B cell (primary cell): Measurements from ENCODE around the gene CMTM7. TPM values are rescaled to one million over a fixed set of nuclear protein-coding genes. Genes with fewer than 3 reads are reported as not detected.

Experiments used
- ATAC-seq: fragments of 200-7000 bp; cut with Tn5 transposase; one replicate; pipeline ENCODE4 v1.10.0; 2021; ENCODE audit warnings: low read depth, mild to moderate bottlenecking, moderate number of reproducible peaks, moderate library complexity
- CTCF ChIA-PET: fragments of 350-600 bp; sonication (Branson Sonifier 250); formaldehyde crosslinking; loops from one replicate; lab custom pipeline; 2021; ENCODE audit warnings: antibody characterized with exemption, inconsistent platforms; lab: Charles Lee
- POLR2A ChIA-PET: fragments of 350-600 bp; sonication (Branson Sonifier 250); formaldehyde crosslinking; loops from one replicate; lab custom pipeline; 2021; ENCODE audit warnings: antibody characterized with exemption; lab: Charles Lee
- DNase-seq: peaks from one replicate; pipeline ENCODE4 v3.0.0; 2013
- H2AFZ ChIP-seq: 2 replicates; pipeline ENCODE4 v1.6.1; 2012; ENCODE audit warnings: mild to moderate bottlenecking, low read depth, low read length; ENCODE audit not compliant: insufficient read depth, poor library complexity, severe bottlenecking
- H3K27ac ChIP-seq, 2 donors: 1 replicate in 1 of 2; 2 replicates in 1 of 2; pipeline ENCODE4 v1.5.1; 2012 to 2013; ENCODE audit warnings: low read length in 2 of 2, mild to moderate bottlenecking in 2 of 2, moderate library complexity in 1 of 2
- H3K27me3 ChIP-seq, 4 experiments: fragments of 200-600 bp in 1 of 4; sonication (generic) in 1 of 4; replicated peaks in 1 of 4; 1 replicate in 2 of 4; 2 replicates in 2 of 4; pipeline versions ENCODE4 v1.6.1 to v1.7.0; 2013 to 2016; ENCODE audit warnings: low read length in 3 of 4, mild to moderate bottlenecking in 2 of 4, mixed read lengths in 1 of 4, moderate library complexity in 1 of 4; ENCODE audit not compliant: insufficient read depth in 4 of 4, control insufficient read depth in 3 of 4; ENCODE audit errors: control extremely low read depth in 1 of 4
- H3K36me3 ChIP-seq, 2 experiments: replicated peaks in 1 of 2; 1 replicate in 1 of 2; 2 replicates in 1 of 2; pipeline versions ENCODE4 v1.6.1 to v1.7.1; 2013; ENCODE audit warnings: low read length in 1 of 2; ENCODE audit not compliant: insufficient read depth in 2 of 2, control insufficient read depth in 1 of 2; ENCODE audit errors: control extremely low read depth in 1 of 2, extremely low read depth in 1 of 2
- H3K4me1 ChIP-seq, 2 donors: fragments of 200-600 bp in 1 of 2; sonication (generic) in 1 of 2; 1 replicate in 1 of 2; 2 replicates in 1 of 2; pipeline versions ENCODE4 v1.5.1 to v1.6.1; 2013 to 2017; ENCODE audit warnings: low read length in 2 of 2; ENCODE audit not compliant: control insufficient read depth in 2 of 2, insufficient read depth in 2 of 2
- H3K4me2 ChIP-seq: replicated peaks from 2 replicates; pipeline ENCODE3; 2012; ENCODE audit warnings: mild to moderate bottlenecking, low read depth, low read length; ENCODE audit not compliant: poor library complexity, severe bottlenecking
- H3K4me3 ChIP-seq, 5 experiments: fragments of 200-600 bp in 1 of 5; sonication (generic) in 1 of 5; 1 replicate in 3 of 5; 2 replicates in 2 of 5; pipeline versions ENCODE4 v1.5.1 to v1.7.0; 2011 to 2016; ENCODE audit warnings: low read length in 4 of 5, mild to moderate bottlenecking in 4 of 5, low read depth in 2 of 5, control low read depth in 1 of 5, moderate library complexity in 1 of 5; ENCODE audit not compliant: insufficient read depth in 1 of 5; ENCODE audit errors: control extremely low read depth in 1 of 5, extremely low read depth in 1 of 5
- H3K79me2 ChIP-seq: fragments of 200-600 bp; sonication (generic); one replicate; pipeline ENCODE4 v1.6.0; 2016; ENCODE audit warnings: low read length; ENCODE audit not compliant: control insufficient read depth, insufficient read depth
- H3K9ac ChIP-seq: fragments of 200-600 bp; sonication (generic); 2 replicates; pipeline ENCODE4 v1.6.1; 2017; ENCODE audit warnings: mild to moderate bottlenecking, low read length, moderate library complexity
- H3K9me3 ChIP-seq, 3 donors: one replicate each; pipeline versions ENCODE4 v1.6.1 to v1.7.1; 2013; ENCODE audit warnings: low read length in 2 of 3; ENCODE audit not compliant: control insufficient read depth in 2 of 3, insufficient read depth in 1 of 3; ENCODE audit errors: control extremely low read depth in 1 of 3
- H4K20me1 ChIP-seq: 2 replicates; pipeline ENCODE4 v1.6.0; 2012; ENCODE audit warnings: mild to moderate bottlenecking, low read length; ENCODE audit not compliant: insufficient read depth, control insufficient read depth, poor library complexity, severe bottlenecking
- H3K27ac Mint-ChIP-seq: one replicate; pipeline ENCODE4 v1.8.0; 2021; ENCODE audit warnings: mixed read lengths
- H3K27me3 Mint-ChIP-seq: one replicate; pipeline ENCODE4 v1.8.0; 2021; ENCODE audit warnings: mixed read lengths
- H3K4me1 Mint-ChIP-seq: one replicate; pipeline ENCODE4 v1.8.0; 2021; ENCODE audit warnings: mixed read lengths
- H3K4me3 Mint-ChIP-seq: one replicate; pipeline ENCODE4 v1.8.0; 2021; ENCODE audit warnings: mixed read lengths
- H3K9me3 Mint-ChIP-seq: one replicate; pipeline ENCODE4 v1.8.0; 2022; ENCODE audit warnings: mixed read lengths; ENCODE audit not compliant: insufficient read depth
- EZH2 ChIP-seq: IDR thresholded peaks from 2 replicates; pipeline ENCODE4 v1.6.1; 2012; ENCODE audit warnings: borderline replicate concordance, low read depth, mild to moderate bottlenecking, moderate library complexity, low read length; ENCODE audit not compliant: insufficient read depth, poor library complexity, severe bottlenecking
- WGBS: methylation state at CpG from one replicate; pipeline ENCODE4 v1.1.5; 2013; ENCODE audit warnings: missing lambda C conversion rate; ENCODE audit not compliant: insufficient coverage; 5-methylcytosine and 5-hydroxymethylcytosine counted together
- intact Hi-C: fragments of 100-400 bp; cut with micrococcal nuclease; formaldehyde crosslinking; loops from one replicate; pipeline ENCODE4 v1.10.0; 2022
- polyA plus RNA-seq: library from polyadenylated mRNA; depleted of rRNA; stranded (reverse); fragments of >200 nt; gene quantifications from 2 replicates; pipeline ENCODE4 v1.2.3, GENCODE V29; 2012
- total RNA-seq, 2 donors: library from RNA; stranded (reverse); fragments of 120-200 nt in 1 of 2; gene quantifications; 1 replicate in 1 of 2; 2 replicates in 1 of 2; pipeline versions ENCODE4 v1.2.3 to v1.2.4, GENCODE V29; 2013 to 2022
- TF ChIP-seq, protein P1 (sequence below): fragments of 200-600 bp; IDR thresholded peaks from one replicate; pipeline ENCODE4 v1.8.0; 2022; ENCODE audit warnings: antibody characterized with exemption, mild to moderate bottlenecking

The CMTM7 gene
- total and polyA plus RNA-seq, 2 donors (not counting 1 experiment from before 2014, with no cell fraction given): 71.5 to 76.1 TPM

DNA sequence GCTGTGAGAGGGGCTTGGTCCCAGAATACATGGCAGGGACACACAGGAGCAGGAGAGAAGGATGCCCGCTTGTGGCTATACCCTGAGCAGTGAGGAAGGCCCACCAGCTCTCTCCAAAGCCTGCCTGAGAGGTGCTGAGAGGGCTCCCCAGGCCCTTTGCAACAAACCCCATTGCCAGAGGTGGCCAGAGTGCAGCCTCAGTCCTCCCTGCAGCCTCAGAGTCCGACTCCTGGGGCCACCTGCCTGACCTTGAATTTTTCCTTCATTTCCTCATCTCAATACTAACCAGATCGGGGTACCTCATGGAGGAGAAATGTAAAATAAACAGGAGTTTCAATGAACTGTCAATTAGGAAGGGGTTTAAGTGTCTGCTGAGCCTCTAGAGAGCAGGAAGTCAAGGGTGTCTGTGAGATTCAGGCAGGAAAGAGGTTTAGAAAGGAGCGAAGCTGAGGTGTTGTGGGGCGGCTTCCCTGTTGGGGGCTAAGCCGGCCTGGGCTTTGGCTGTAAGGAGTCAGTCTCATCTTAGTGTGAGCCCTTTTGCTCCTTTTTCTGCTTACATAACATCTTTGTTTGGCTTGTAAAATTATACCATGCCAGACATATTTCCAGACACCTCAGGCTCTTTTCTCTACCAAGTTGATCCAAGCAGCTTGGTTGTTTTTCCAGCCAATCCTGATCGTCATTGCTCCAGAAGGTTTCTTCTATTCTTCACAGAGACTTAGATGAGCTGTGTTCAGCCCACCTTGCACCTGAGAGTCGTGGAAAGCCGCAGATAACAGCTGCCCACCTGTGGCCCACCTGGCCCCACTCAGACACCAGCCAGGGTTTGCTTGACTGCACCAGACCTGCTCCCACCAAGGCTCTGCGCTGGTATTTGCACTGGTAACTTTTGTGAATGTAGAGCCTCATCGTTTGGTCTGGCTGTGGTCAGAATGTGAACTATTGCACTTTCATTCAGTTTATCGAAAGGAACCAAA, 36.7 kb downstream of the CMTM7 start:
- ChIA-PET POLR2A (interaction anchor here (0.7 to 1.2 kb wide), 2 partner anchors 14 to 71 kb away, joined by 3 to 5 read pairs; no protein-coding TSS in a partner anchor), CTCF (interaction anchor here (0.7 to 1.8 kb wide), 5 partner anchors 9 to 39 kb away, joined by 3 to 11 read pairs (median 5); no protein-coding TSS in a partner anchor)
- ATAC-seq: peak; percentile 28
- no peaks in the 10 kb centered on the region for H3K27me3 Mint-ChIP-seq
- H3K4me2 ChIP-seq: peak overlapping the region; percentile 56
- H2AFZ ChIP-seq: peak overlapping the region; percentile 13
- peaks cover 81% of the 10 kb centered on the region for H3K4me1 Mint-ChIP-seq
- peak overlapping the region; percentile 52 to 65 for H3K27ac ChIP-seq
- peak overlapping the region; percentile 76 for H3K27ac Mint-ChIP-seq
- H3K4me1 ChIP-seq: peaks cover 79 to 87% of the 10 kb centered on the region in 2 donors
- peaks cover 83% of the 10 kb centered on the region for H3K79me2 ChIP-seq
- no peaks in the 10 kb centered on the region for H3K9me3 Mint-ChIP-seq
- 37% methylated on average over 7 of the region's 12 CpGs for WGBS
- peak; percentile 45 for DNase-seq
- H3K9me3 ChIP-seq: no peaks in the 10 kb centered on the region
- no peak for TF ChIP-seq EZH2
- TF ChIP-seq, protein P1, sequence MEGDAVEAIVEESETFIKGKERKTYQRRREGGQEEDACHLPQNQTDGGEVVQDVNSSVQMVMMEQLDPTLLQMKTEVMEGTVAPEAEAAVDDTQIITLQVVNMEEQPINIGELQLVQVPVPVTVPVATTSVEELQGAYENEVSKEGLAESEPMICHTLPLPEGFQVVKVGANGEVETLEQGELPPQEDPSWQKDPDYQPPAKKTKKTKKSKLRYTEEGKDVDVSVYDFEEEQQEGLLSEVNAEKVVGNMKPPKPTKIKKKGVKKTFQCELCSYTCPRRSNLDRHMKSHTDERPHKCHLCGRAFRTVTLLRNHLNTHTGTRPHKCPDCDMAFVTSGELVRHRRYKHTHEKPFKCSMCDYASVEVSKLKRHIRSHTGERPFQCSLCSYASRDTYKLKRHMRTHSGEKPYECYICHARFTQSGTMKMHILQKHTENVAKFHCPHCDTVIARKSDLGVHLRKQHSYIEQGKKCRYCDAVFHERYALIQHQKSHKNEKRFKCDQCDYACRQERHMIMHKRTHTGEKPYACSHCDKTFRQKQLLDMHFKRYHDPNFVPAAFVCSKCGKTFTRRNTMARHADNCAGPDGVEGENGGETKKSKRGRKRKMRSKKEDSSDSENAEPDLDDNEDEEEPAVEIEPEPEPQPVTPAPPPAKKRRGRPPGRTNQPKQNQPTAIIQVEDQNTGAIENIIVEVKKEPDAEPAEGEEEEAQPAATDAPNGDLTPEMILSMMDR: no peak
- intact Hi-C loops: loop anchor here (1.0 kb wide), 1 partner anchor 11 kb away; no protein-coding TSS in a partner anchor
- no peaks in the 10 kb centered on the region for H3K27me3 ChIP-seq
- peak overlapping the region in 2 of 5 experiments; percentile 10 to 24 for H3K4me3 ChIP-seq
- H3K4me3 Mint-ChIP-seq: peak overlapping the region; percentile 51
- H4K20me1 ChIP-seq: no peaks in the 10 kb centered on the region
- no peaks in the 10 kb centered on the region for H3K36me3 ChIP-seq
- H3K9ac ChIP-seq: no peak overlapping the region

DNA sequence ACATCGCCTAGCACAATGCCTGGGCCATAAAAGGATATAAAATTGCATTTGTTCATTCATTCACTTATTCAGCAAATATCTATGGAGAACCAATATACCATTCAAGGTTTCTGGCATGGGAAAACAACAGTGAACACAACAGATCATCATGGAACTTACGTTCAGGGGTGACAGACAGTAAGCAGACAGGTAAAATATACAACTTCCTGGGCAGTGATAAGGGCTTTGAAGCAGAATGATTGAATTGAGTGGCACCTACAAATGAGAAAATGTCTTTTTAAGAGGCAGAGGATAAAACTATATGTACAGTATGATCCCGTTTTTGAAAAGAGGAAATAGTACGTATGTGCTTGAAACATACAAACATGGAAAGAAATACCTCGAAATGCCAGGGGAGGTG, 39.2 kb downstream of the CMTM7 start:
- Histone ChIP-seq H3K9ac (no peak overlapping the region), H3K79me2 (peaks cover 89% of the 10 kb centered on the region), H3K36me3 (no peaks in the 10 kb centered on the region), H4K20me1 (no peaks in the 10 kb centered on the region), H3K4me3 (no peak overlapping the region), H3K9me3 (no peaks in the 10 kb centered on the region), H3K4me2 (no peak overlapping the region), H3K27me3 (no peaks in the 10 kb centered on the region), H2AFZ (no peak overlapping the region), H3K27ac (peak overlapping the region in 1 of 2 donors; percentile 21), H3K4me1 (peaks cover 66 to 78% of the 10 kb centered on the region in 2 donors)
- ChIA-PET CTCF (interaction anchor here (1.0 kb wide), 1 partner anchor 11 kb away, joined by 3 read pairs; no protein-coding TSS in a partner anchor), POLR2A (no interaction called here)
- no peaks in the 10 kb centered on the region for H3K27me3 Mint-ChIP-seq
- ATAC-seq (no peak), DNase-seq (no peak)
- H3K4me1 Mint-ChIP-seq: peaks cover 71% of the 10 kb centered on the region
- intact Hi-C loops: no loop called here
- WGBS: 0% methylated on average over 2 of the region's 5 CpGs
- peak overlapping the region; percentile 21 for H3K4me3 Mint-ChIP-seq
- H3K9me3 Mint-ChIP-seq: no peaks in the 10 kb centered on the region
- peak overlapping the region; percentile 57 for H3K27ac Mint-ChIP-seq
- TF ChIP-seq EZH2: no peak
- TF ChIP-seq, protein P1: no peak
